GM12892 (cell line): ENCODE measurements around the gene IFI27.

Source experiments
- POLR2A ChIP-seq: IDR thresholded peaks from 2 replicates; pipeline ENCODE4 v1.6.1; 2011; ENCODE audit warnings: low read depth, low read length, control low read depth
- POLR2AphosphoS5 ChIP-seq: IDR thresholded peaks from 2 replicates; pipeline ENCODE4 v1.6.1; 2011; ENCODE audit warnings: low read depth, low read length, control low read depth

- no peak for TF ChIP-seq POLR2AphosphoS5
- TF ChIP-seq POLR2A, result no peak
Measured at GRCh38 chr14:94153750-94154342, 43.3 kb downstream of the IFI27 start.
